Measurements from ENCODE around the gene TLNRD1. TPM values are rescaled to one million over a fixed set of nuclear protein-coding genes. Genes with fewer than 3 reads are reported as not detected.

Gene TLNRD1
- total RNA-seq, 1 experiment from 2014 or later, result 24.7 TPM

DNA sequence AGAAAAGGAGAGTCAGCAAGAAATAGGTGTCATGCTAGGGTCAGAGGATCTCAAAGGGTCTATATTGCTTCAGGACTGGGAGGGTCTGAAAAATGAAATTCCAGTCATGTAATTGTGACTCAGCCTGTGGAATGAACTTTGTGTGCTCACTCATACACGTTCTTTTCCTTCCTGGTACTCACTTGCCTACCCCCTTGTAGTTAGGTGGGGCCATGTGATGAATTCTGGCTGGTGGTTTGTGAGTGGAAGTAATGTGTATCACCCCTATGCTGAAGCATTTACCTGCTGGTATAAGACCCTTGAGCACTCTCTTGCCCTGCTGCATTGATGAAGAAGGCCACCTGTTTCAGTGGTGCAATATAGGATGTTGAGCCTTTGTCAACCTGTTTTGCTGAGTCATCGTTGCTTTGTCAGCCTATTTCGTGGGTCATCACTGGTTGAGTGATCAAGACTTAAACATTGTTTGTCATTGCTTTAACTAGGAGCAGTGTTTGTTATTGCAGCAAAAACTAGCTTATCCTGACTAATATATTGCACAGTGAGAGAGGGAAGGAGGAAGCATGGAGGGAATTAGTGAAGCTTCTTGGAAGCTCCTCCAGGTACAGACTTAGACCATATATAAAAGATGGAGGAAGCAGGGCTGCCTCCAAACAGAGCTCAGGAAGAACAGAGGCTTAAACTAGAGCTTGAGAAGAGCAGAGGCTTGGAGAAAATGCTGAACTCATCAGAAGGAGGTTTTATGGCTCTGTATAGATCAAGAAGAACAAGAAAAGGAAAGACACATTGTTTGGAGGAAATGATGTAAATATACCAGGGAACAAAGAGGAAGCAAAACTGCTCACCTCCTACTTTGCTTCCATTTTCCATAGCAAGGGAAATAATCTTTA lies 28.9 kb downstream of the TLNRD1 start:
- DNase-seq (ENCODE audit: low read depth, low spot score) (no peak), ATAC-seq (no peak)
- Histone ChIP-seq H3K9me3 (ENCODE audit: control insufficient read depth, insufficient read depth, low read depth, low read length) (no peaks in the 10 kb centered on the region), H3K4me3 (ENCODE audit: low read depth in 2 of 2, low read length in 2 of 2) (no peak overlapping the region), H3K27ac (ENCODE audit: low read length) (no peak overlapping the region), H3K4me1 (ENCODE audit: control insufficient read depth, insufficient read depth, low read length) (0 out of 2 replicates have a peak, but pooled peaks cover 3% of the 10 kb centered on the region), H3K36me3 (ENCODE audit: control insufficient read depth, insufficient read depth, low read length) (no peaks in the 10 kb centered on the region), H3K27me3 (ENCODE audit: control insufficient read depth, insufficient read depth, low read length) (no peaks in the 10 kb centered on the region)
- ChIA-PET POLR2A (no interaction called here), CTCF (no interaction called here)
- intact Hi-C loops (cut with micrococcal nuclease; ENCODE audit: unreplicated experiment) (no loop called here), in situ Hi-C loops (cut with HindIII; ENCODE audit: low pct_unique_long_range_greater_than_20kb, low sequenced_read_pairs) (no loop called here)
- BruUV-seq (replicated peaks), result no TSS peak
- TF ChIP-seq SIN3A (IDR thresholded peaks at IDR 0.05; ENCODE audit: borderline replicate concordance, insufficient read depth, low read depth, low read length) (no peak), TCF7L2 (IDR thresholded peaks at IDR 0.05; ENCODE audit: low read depth, low read length) (no peak), POLR2AphosphoS5 (IDR thresholded peaks at IDR 0.05; ENCODE audit: low read depth, low read length) (no peak)
- TF ChIP-seq, protein P1, sequence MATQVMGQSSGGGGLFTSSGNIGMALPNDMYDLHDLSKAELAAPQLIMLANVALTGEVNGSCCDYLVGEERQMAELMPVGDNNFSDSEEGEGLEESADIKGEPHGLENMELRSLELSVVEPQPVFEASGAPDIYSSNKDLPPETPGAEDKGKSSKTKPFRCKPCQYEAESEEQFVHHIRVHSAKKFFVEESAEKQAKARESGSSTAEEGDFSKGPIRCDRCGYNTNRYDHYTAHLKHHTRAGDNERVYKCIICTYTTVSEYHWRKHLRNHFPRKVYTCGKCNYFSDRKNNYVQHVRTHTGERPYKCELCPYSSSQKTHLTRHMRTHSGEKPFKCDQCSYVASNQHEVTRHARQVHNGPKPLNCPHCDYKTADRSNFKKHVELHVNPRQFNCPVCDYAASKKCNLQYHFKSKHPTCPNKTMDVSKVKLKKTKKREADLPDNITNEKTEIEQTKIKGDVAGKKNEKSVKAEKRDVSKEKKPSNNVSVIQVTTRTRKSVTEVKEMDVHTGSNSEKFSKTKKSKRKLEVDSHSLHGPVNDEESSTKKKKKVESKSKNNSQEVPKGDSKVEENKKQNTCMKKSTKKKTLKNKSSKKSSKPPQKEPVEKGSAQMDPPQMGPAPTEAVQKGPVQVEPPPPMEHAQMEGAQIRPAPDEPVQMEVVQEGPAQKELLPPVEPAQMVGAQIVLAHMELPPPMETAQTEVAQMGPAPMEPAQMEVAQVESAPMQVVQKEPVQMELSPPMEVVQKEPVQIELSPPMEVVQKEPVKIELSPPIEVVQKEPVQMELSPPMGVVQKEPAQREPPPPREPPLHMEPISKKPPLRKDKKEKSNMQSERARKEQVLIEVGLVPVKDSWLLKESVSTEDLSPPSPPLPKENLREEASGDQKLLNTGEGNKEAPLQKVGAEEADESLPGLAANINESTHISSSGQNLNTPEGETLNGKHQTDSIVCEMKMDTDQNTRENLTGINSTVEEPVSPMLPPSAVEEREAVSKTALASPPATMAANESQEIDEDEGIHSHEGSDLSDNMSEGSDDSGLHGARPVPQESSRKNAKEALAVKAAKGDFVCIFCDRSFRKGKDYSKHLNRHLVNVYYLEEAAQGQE (IDR thresholded peaks at IDR 0.05; ENCODE audit: insufficient read depth in 1 of 2, low read depth in 2 of 2, low read length in 1 of 2), result no peak
- TF ChIP-seq, protein P2, sequence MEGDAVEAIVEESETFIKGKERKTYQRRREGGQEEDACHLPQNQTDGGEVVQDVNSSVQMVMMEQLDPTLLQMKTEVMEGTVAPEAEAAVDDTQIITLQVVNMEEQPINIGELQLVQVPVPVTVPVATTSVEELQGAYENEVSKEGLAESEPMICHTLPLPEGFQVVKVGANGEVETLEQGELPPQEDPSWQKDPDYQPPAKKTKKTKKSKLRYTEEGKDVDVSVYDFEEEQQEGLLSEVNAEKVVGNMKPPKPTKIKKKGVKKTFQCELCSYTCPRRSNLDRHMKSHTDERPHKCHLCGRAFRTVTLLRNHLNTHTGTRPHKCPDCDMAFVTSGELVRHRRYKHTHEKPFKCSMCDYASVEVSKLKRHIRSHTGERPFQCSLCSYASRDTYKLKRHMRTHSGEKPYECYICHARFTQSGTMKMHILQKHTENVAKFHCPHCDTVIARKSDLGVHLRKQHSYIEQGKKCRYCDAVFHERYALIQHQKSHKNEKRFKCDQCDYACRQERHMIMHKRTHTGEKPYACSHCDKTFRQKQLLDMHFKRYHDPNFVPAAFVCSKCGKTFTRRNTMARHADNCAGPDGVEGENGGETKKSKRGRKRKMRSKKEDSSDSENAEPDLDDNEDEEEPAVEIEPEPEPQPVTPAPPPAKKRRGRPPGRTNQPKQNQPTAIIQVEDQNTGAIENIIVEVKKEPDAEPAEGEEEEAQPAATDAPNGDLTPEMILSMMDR (IDR thresholded peaks at IDR 0.05), result no peak

DNA sequence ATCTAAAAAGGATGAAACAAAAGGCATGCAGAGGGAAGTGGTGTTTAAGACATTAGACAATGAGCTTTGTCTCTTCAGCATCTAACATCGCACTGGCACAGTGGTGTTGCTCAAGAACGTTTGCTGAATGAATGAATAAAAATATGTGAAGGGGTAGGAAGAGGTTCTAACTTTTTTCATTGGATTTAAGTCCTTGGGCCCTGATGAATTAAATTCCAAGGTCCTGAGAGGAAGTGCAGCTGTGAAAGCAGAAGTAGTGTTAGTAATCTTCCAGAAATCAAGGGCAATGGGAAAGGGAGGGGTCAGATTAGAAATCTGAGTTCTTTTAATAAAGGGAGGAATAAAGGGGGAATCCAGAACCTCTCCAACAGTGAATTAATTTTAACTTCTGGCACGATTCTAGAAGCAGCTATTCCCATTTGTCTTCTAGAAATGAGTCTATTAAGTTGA lies 29.6 kb downstream of the TLNRD1 start:
- Histone ChIP-seq H3K27me3 (ENCODE audit: control insufficient read depth, insufficient read depth, low read length) (no peaks in the 10 kb centered on the region), H3K4me3 (ENCODE audit: low read depth in 2 of 2, low read length in 2 of 2) (no peak overlapping the region), H3K9me3 (ENCODE audit: control insufficient read depth, insufficient read depth, low read depth, low read length) (no peaks in the 10 kb centered on the region), H3K36me3 (ENCODE audit: control insufficient read depth, insufficient read depth, low read length) (no peaks in the 10 kb centered on the region), H3K4me1 (ENCODE audit: control insufficient read depth, insufficient read depth, low read length) (0 out of 2 replicates have a peak, but pooled peaks cover 3% of the 10 kb centered on the region), H3K27ac (ENCODE audit: low read length) (no peak overlapping the region)
- intact Hi-C loops (cut with micrococcal nuclease; ENCODE audit: unreplicated experiment) (no loop called here), in situ Hi-C loops (cut with HindIII; ENCODE audit: low pct_unique_long_range_greater_than_20kb, low sequenced_read_pairs) (no loop called here)
- BruUV-seq (replicated peaks), result no TSS peak
- TF ChIP-seq, protein P1 (IDR thresholded peaks at IDR 0.05; ENCODE audit: insufficient read depth in 1 of 2, low read depth in 2 of 2, low read length in 1 of 2), result no peak
- TF ChIP-seq, protein P2 (IDR thresholded peaks at IDR 0.05), result no peak
- TF ChIP-seq SIN3A (IDR thresholded peaks at IDR 0.05; ENCODE audit: borderline replicate concordance, insufficient read depth, low read depth, low read length) (no peak), POLR2AphosphoS5 (IDR thresholded peaks at IDR 0.05; ENCODE audit: low read depth, low read length) (no peak), TCF7L2 (IDR thresholded peaks at IDR 0.05; ENCODE audit: low read depth, low read length) (no peak)
- ATAC-seq (no peak), DNase-seq (ENCODE audit: low read depth, low spot score) (no peak)
- POLR2A ChIA-PET, result no interaction called here
- CTCF ChIA-PET, result no interaction called here
